HL-60 (cell line): ENCODE measurements around the gene SLC28A1.
"Not testable (repeated sequence)": the region's sequence is repeated elsewhere in the genome, so short reads cannot be mapped to it uniquely, and the experiment has no call there.

Experiments
- DNase-seq, 2 experiments: peaks; one replicate each; pipeline ENCODE4 v3.0.0-alpha.2; 2010 to 2020; ENCODE audit warnings: low read depth in 1 of 2, low spot score in 1 of 2
- H3K27ac ChIP-seq: fragments of 250-450 bp; sonication (Bioruptor Pico); replicated peaks from 2 replicates; pipeline ENCODE4 v1.5.1; 2020; ENCODE audit warnings: mild to moderate bottlenecking, moderate library complexity
- H3K27me3 ChIP-seq: fragments of 250-450 bp; sonication (Bioruptor Pico); 2 replicates; pipeline ENCODE4 v1.5.1; 2021; ENCODE audit warnings: mild to moderate bottlenecking, moderate library complexity; ENCODE audit not compliant: insufficient read depth, poor library complexity, severe bottlenecking
- H3K4me3 ChIP-seq: replicated peaks from 2 replicates; pipeline ENCODE4 v1.5.1; 2011; ENCODE audit warnings: mild to moderate bottlenecking, control low read depth, low read length; ENCODE audit not compliant: insufficient read depth
- CTCF ChIP-seq: IDR thresholded peaks from one replicate; pipeline ENCODE4 v1.5.1; 2011; ENCODE audit warnings: low read length, control low read depth, inconsistent platforms; ENCODE audit not compliant: insufficient read depth
- GABPA ChIP-seq: IDR thresholded peaks from 2 replicates; pipeline ENCODE4 v1.6.1; 2012; ENCODE audit warnings: low read depth
- POLR2AphosphoS5 ChIP-seq: IDR thresholded peaks from 2 replicates; pipeline ENCODE4 v1.6.1; 2012; ENCODE audit warnings: low read depth
- REST ChIP-seq: IDR thresholded peaks from 2 replicates; pipeline ENCODE4 v1.6.1; 2012; ENCODE audit warnings: low read depth; ENCODE audit not compliant: insufficient replicate concordance
- SPI1 ChIP-seq: IDR thresholded peaks from 2 replicates; pipeline ENCODE4 v1.6.1; 2012; ENCODE audit warnings: low read depth, mild to moderate bottlenecking, borderline replicate concordance

Gene SLC28A1

GRCh38 chr15:84983294-84983693 is 98.8 kb downstream of the SLC28A1 start:
- no peak for DNase-seq
- no peak overlapping the region for H3K4me3 ChIP-seq
- TF ChIP-seq POLR2AphosphoS5 (no peak), REST (no peak), GABPA (no peak), CTCF (no peak), SPI1 (no peak)
- H3K27me3 ChIP-seq, result no peaks in the 10 kb centered on the region
- no peak overlapping the region for H3K27ac ChIP-seq

GRCh38 chr15:84983711-84984110 is 99.2 kb downstream of the SLC28A1 start:
- no peak for TF ChIP-seq CTCF
- TF ChIP-seq POLR2AphosphoS5, result no peak
- TF ChIP-seq SPI1, result no peak
- no peak for TF ChIP-seq REST
- H3K27me3 ChIP-seq, result no peaks in the 10 kb centered on the region
- H3K4me3 ChIP-seq, result no peak overlapping the region
- H3K27ac ChIP-seq, result no peak overlapping the region
- DNase-seq, result no peak

- Histone ChIP-seq H3K27me3 (no peaks in the 10 kb centered on the region), H3K27ac (no peak overlapping the region), H3K4me3 (no peak overlapping the region)
- DNase-seq, result no peak
- TF ChIP-seq REST (no peak), GABPA (no peak), POLR2AphosphoS5 (no peak), SPI1 (no peak), CTCF (no peak)
Measured at GRCh38 chr15:84985158-84985557, 100.7 kb downstream of the SLC28A1 start.

GRCh38 chr15:84987351-84987750 is 102.9 kb downstream of the SLC28A1 start:
- not testable (repeated sequence) for H3K4me3 ChIP-seq, H3K27me3 ChIP-seq, DNase-seq, H3K27ac ChIP-seq
